ENCODE results near the gene TM4SF20. TPM values are rescaled to one million over a fixed set of nuclear protein-coding genes. Genes with fewer than 3 reads are reported as not detected.

The TM4SF20 gene
- total RNA-seq, 4 donors from 2014 or later: not detected

GRCh38 chr2:227320305-227321094 is 58.6 kb downstream of the TM4SF20 start:
- intact Hi-C loops (cut with DNase I): no loop called here
- no peaks in the 10 kb centered on the region for H3K36me3 ChIP-seq
- 88% methylated on average over 24 to 30 of the region's 33 CpGs for WGBS, 2 donors
- no peak for DNase-seq
- H3K9me3 ChIP-seq: no peaks in the 10 kb centered on the region
- H3K27ac ChIP-seq: no peak overlapping the region
- TF ChIP-seq CTCF (IDR thresholded peaks at IDR 0.05) (no peak), POLR2A (IDR thresholded peaks at IDR 0.05) (no peak)
- H3K27me3 ChIP-seq: no peaks in the 10 kb centered on the region
- H3K4me1 ChIP-seq: peaks cover 0 to 6% of the 10 kb centered on the region in 2 donors
- H3K4me3 ChIP-seq (replicated peaks in 1 of 3): no peak overlapping the region

- Histone ChIP-seq H3K4me1 (no peaks in the 10 kb centered on the region), H3K27ac (no peak overlapping the region), H3K9me3 (no peaks in the 10 kb centered on the region), H3K27me3 (no peaks in the 10 kb centered on the region), H3K4me3 (replicated peaks in 1 of 3) (no peak overlapping the region), H3K36me3 (no peaks in the 10 kb centered on the region)
- DNase-seq: no peak
- WGBS, 2 donors: 97 to 98% methylated on average over 2 of the region's 2 CpGs
- TF ChIP-seq CTCF (IDR thresholded peaks at IDR 0.05): no peak
- TF ChIP-seq POLR2A (IDR thresholded peaks at IDR 0.05): no peak
- intact Hi-C loops (cut with DNase I): no loop called here
Observed at GRCh38 chr2:227317834-227318233, 61.3 kb downstream of the TM4SF20 start.

- Histone ChIP-seq H3K27me3 (no peaks in the 10 kb centered on the region), H3K4me1 (no peaks in the 10 kb centered on the region), H3K27ac (no peak overlapping the region), H3K9me3 (no peaks in the 10 kb centered on the region), H3K36me3 (peaks cover 0 to 8% of the 10 kb centered on the region in 2 donors), H3K4me3 (replicated peaks in 1 of 3) (no peak overlapping the region)
- 94 to 97% methylated on average over 1 of the region's 1 CpG for WGBS, 2 donors
- TF ChIP-seq POLR2A (IDR thresholded peaks at IDR 0.05): no peak
- no peak for TF ChIP-seq CTCF (IDR thresholded peaks at IDR 0.05)
- intact Hi-C loops (cut with DNase I): no loop called here
- DNase-seq: no peak
Observed at GRCh38 chr2:227313310-227313709, 65.8 kb downstream of the TM4SF20 start.

GRCh38 chr2:227312579-227312978 is 66.5 kb downstream of the TM4SF20 start:
- TF ChIP-seq POLR2A (IDR thresholded peaks at IDR 0.05) (no peak), CTCF (IDR thresholded peaks at IDR 0.05) (no peak)
- intact Hi-C loops (cut with DNase I): no loop called here
- H3K4me3 ChIP-seq (replicated peaks in 1 of 3): no peak overlapping the region
- WGBS, 2 donors: 46 to 69% methylated on average over 2 of the region's 2 CpGs
- no peaks in the 10 kb centered on the region for H3K27me3 ChIP-seq
- peaks cover 0 to 13% of the 10 kb centered on the region in 2 donors for H3K36me3 ChIP-seq
- no peak overlapping the region for H3K27ac ChIP-seq
- no peak for DNase-seq
- H3K9me3 ChIP-seq: no peaks in the 10 kb centered on the region
- no peaks in the 10 kb centered on the region for H3K4me1 ChIP-seq

Other genes starting within 250 kb of the TM4SF20 start
- gene COL4A4, start 215.1 kb downstream of the TM4SF20 start, total RNA-seq: 10 to 100 TPM; 16.5 to 41.7 (median 34.2) TPM
- 10 to 100 TPM; 59.7 to 86.5 (median 66.9) TPM for gene COL4A3, start 214.7 kb downstream of the TM4SF20 start, total RNA-seq
- 100 to 1,000 TPM in 2 of 4 donors, 10 to 100 TPM in 2; 78.3 to 134 (median 99.7) TPM for gene MFF, start 54.1 kb downstream of the TM4SF20 start, total RNA-seq
- not detected for gene SCYGR1, start 8.6 kb upstream of the TM4SF20 start, total RNA-seq
- gene AGFG1, start 92.8 kb upstream of the TM4SF20 start, total RNA-seq: 10 to 100 TPM; 50.0 to 69.2 (median 58.9) TPM
- not detected for gene SCYGR2, start 219.6 kb upstream of the TM4SF20 start, total RNA-seq
- gene SCYGR3, start 235.5 kb upstream of the TM4SF20 start, total RNA-seq: not detected
- gene SCYGR4, start 238.2 kb upstream of the TM4SF20 start, total RNA-seq: not detected